Mucosa of stomach (tissue), 1 donor: ENCODE results near the gene GRIN2B.

Source experiments
- H3K27me3 ChIP-seq: one replicate; pipeline ENCODE4 v1.7.0; 2013; ENCODE audit warnings: mild to moderate bottlenecking, low read length; ENCODE audit not compliant: control insufficient read depth, insufficient read depth
- H3K36me3 ChIP-seq: one replicate; pipeline ENCODE4 v1.7.0; 2013; ENCODE audit warnings: low read length; ENCODE audit not compliant: control insufficient read depth, insufficient read depth
- H3K4me1 ChIP-seq: one replicate; pipeline ENCODE4 v1.7.0; 2013; ENCODE audit warnings: mild to moderate bottlenecking, low read length; ENCODE audit not compliant: control insufficient read depth, insufficient read depth
- H3K4me3 ChIP-seq: one replicate; pipeline ENCODE4 v1.7.0; 2013; ENCODE audit warnings: low read length
- H3K9ac ChIP-seq: one replicate; pipeline ENCODE4 v1.7.0; 2013; ENCODE audit warnings: mild to moderate bottlenecking, low read length, moderate library complexity
- H3K9me3 ChIP-seq: one replicate; pipeline ENCODE4 v1.7.0; 2013; ENCODE audit warnings: mild to moderate bottlenecking, low read length, moderate library complexity; ENCODE audit not compliant: control insufficient read depth
- donor health status: Pancreatic carcinoma.

The GRIN2B gene

DNA sequence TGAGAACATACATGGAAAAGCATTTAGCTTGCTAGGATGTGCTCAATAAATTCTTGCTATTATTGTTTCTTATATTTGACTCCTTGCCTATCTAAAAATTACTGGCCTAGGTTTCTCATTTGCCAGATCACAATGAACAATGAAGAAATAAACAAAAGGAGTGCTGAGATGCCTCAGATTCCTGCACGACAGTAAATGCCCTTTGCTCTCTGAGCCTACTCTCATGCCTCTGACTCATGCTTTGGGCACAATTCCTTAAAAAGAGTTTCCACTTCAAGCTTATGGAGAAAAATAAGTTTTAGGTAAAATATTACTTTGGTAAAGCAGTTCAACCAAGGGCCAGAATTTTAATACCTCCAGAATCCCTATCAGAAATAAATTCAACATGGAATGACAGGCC is 30.9 kb downstream of the GRIN2B start:
- Histone ChIP-seq H3K4me1 (no peaks in the 10 kb centered on the region), H3K4me3 (no peak overlapping the region), H3K9me3 (no peaks in the 10 kb centered on the region), H3K27me3 (no peaks in the 10 kb centered on the region), H3K36me3 (no peaks in the 10 kb centered on the region), H3K9ac (no peak overlapping the region)

GRCh38 chr12:13948621-13949020 is 32.8 kb downstream of the GRIN2B start:
- Histone ChIP-seq H3K4me1 (no peaks in the 10 kb centered on the region), H3K4me3 (no peak overlapping the region), H3K36me3 (no peaks in the 10 kb centered on the region), H3K27me3 (no peaks in the 10 kb centered on the region), H3K9me3 (no peaks in the 10 kb centered on the region), H3K9ac (no peak overlapping the region)

DNA sequence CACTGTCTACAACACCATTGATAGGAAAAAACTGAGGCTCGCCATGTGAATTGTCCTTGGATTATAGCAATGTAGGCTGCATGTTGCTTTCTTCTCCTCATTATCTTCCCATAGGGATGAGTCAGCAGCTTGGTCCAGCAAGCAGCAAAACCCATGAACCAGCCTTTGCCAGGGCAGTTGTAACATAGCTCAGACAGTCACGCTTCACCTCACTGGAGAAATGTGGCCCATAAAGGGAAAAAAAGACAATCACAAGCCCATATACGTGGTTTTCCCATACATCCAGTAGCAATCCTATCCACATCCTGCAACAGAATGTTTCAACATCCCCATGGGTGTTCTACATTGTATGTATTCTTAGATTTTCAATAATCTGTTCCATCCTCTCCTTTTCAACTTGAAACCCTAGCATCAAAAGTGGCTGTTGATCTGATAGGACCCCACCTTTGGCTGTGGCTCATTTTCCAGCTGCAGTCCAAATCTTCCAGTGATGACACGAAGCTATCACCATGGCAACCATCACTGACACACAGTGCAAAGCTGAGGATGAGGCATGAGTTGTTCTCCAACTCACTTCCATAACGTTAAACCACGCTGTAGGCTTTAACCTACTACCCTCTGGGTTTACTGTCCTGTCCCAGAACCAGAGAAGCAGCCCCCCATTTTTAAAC is 34.0 kb downstream of the GRIN2B start:
- Histone ChIP-seq H3K9me3 (no peaks in the 10 kb centered on the region), H3K27me3 (no peaks in the 10 kb centered on the region), H3K4me3 (no peak overlapping the region), H3K9ac (no peak overlapping the region), H3K4me1 (no peaks in the 10 kb centered on the region), H3K36me3 (no peaks in the 10 kb centered on the region)

DNA sequence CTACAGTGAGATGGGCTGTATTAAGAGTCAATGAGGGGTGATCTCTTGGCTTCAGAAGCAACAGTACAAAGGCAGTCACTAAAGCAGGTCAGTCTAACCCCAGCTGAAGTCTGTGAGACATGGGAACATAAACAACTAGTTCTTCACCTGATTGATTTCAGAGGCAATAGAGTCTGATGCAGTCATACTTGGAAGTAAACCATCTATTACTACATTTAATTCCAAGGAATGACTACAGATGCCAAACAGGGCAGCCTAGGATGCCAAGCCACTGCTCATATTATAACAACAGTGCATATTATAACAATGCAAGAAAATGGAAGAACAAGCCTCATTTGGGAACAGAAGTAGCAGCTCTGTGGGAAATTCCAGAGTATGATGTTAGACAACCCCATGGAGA is 35.8 kb downstream of the GRIN2B start:
- Histone ChIP-seq H3K36me3 (no peaks in the 10 kb centered on the region), H3K9me3 (no peaks in the 10 kb centered on the region), H3K27me3 (no peaks in the 10 kb centered on the region), H3K4me1 (no peaks in the 10 kb centered on the region), H3K4me3 (no peak overlapping the region), H3K9ac (no peak overlapping the region)

GRCh38 chr12:13945236-13945635 is 36.2 kb downstream of the GRIN2B start:
- H3K27me3 ChIP-seq = no peaks in the 10 kb centered on the region
- no peaks in the 10 kb centered on the region for H3K36me3 ChIP-seq
- no peak overlapping the region for H3K4me3 ChIP-seq
- H3K9ac ChIP-seq = no peak overlapping the region
- no peaks in the 10 kb centered on the region for H3K4me1 ChIP-seq
- H3K9me3 ChIP-seq = no peaks in the 10 kb centered on the region

DNA sequence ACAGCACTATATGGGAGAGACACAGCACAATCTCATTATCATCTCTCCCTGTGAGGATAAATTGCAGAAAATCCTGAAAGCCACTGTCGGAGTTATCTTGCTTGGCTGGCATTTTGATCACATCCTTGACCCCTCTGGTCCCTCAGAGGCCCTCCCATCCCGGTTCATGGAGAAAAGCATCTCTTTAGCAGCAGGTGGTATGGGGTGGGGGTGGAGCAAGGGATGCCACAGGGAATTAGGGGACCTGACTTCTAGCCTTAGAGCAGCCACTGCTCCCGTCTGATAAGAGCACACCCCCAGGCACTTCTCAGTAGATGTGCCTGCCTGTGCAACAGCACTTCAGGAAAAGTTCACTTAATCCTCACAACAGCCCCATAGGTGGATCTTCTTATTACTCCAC is 38.6 kb downstream of the GRIN2B start:
- H3K4me1 ChIP-seq = no peaks in the 10 kb centered on the region
- no peaks in the 10 kb centered on the region for H3K9me3 ChIP-seq
- no peak overlapping the region for H3K9ac ChIP-seq
- no peaks in the 10 kb centered on the region for H3K36me3 ChIP-seq
- H3K27me3 ChIP-seq = no peaks in the 10 kb centered on the region
- no peak overlapping the region for H3K4me3 ChIP-seq

DNA sequence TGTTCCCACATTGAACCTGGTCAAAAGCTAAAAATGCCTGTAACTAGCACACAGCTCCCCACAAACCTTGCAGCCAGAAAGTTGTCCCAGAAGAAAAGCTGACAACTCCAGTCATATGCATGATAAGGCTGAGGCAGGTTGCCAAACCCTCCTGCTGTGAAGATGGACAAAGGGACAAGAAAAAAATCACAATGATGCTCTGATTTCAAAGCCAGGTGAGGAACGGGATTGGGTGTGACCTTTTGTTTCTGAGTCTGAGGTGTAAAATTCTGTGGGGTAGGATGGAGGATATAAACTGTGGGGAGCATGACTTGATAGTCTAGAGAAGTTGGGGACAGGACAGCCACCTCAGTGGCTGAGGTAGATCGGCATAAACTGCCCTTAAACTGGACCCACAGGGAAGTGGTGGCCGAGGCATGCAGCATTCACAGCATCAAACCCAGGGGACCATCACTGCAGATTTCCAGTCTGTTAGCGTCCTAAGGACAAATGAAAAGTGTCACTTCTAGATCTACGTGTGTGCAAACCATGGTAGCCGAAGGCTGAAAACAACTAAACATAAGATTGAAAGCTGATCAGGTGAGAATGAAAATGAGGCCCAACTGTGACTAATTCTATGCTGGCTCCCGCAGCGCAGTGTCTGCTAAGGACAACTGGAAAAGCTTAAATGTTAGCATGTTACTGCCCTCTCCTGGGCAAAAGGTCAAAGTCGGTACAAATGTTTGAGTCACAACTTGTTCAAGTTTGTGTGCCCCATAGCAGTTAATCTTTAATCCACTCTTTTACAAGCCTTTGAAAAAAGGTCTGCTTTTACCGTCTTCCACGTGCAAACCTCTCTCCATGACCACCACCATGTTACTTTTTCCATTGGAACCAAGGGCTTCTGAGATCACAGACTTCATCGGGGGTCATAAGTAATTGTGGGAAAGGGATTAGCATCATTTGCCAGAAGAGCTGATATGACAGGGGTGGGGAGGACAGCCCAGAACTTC is 39.8 kb downstream of the GRIN2B start:
- no peak overlapping the region for H3K4me3 ChIP-seq
- no peaks in the 10 kb centered on the region for H3K27me3 ChIP-seq
- H3K9me3 ChIP-seq = no peaks in the 10 kb centered on the region
- no peak overlapping the region for H3K9ac ChIP-seq
- no peaks in the 10 kb centered on the region for H3K36me3 ChIP-seq
- no peaks in the 10 kb centered on the region for H3K4me1 ChIP-seq

- H3K4me3 ChIP-seq = no peak overlapping the region
- H3K9me3 ChIP-seq = no peaks in the 10 kb centered on the region
- no peaks in the 10 kb centered on the region for H3K4me1 ChIP-seq
- no peaks in the 10 kb centered on the region for H3K36me3 ChIP-seq
- no peak overlapping the region for H3K9ac ChIP-seq
- no peaks in the 10 kb centered on the region for H3K27me3 ChIP-seq
Observed at GRCh38 chr12:13940335-13940865, 41.0 kb downstream of the GRIN2B start.

GRCh38 chr12:13937735-13938134 is 43.7 kb downstream of the GRIN2B start:
- Histone ChIP-seq H3K27me3 (no peaks in the 10 kb centered on the region), H3K9me3 (no peaks in the 10 kb centered on the region), H3K9ac (no peak overlapping the region), H3K4me3 (no peak overlapping the region), H3K36me3 (no peaks in the 10 kb centered on the region), H3K4me1 (no peaks in the 10 kb centered on the region)

GRCh38 chr12:13935169-13935568 is 46.2 kb downstream of the GRIN2B start:
- Histone ChIP-seq H3K4me1 (no peaks in the 10 kb centered on the region), H3K27me3 (no peaks in the 10 kb centered on the region), H3K9ac (no peak overlapping the region), H3K36me3 (no peaks in the 10 kb centered on the region), H3K9me3 (no peaks in the 10 kb centered on the region), H3K4me3 (no peak overlapping the region)
